Measurements from ENCODE around the gene NDUFB8. TPM values are rescaled to one million over a fixed set of nuclear protein-coding genes. Genes with fewer than 3 reads are reported as not detected.

The NDUFB8 gene
- total RNA-seq, 2 donors from 2014 or later = 195 to 222 TPM

- 13% methylated on average over 4 of the region's 4 CpGs for WGBS
- Histone ChIP-seq H3K27ac (no peak overlapping the region), H3K27me3 (replicated peaks; ENCODE audit: insufficient read depth) (no peaks in the 10 kb centered on the region), H3K9me3 (no peaks in the 10 kb centered on the region), H3K36me3 (no peaks in the 10 kb centered on the region), H3K4me1 (replicated peaks) (peaks cover 3% of the 10 kb centered on the region), H3K4me3 (no peak overlapping the region)
- TF ChIP-seq POLR2AphosphoS5 (IDR thresholded peaks at IDR 0.05) (no peak), POLR2A (IDR thresholded peaks at IDR 0.05) (no peak), CTCF (IDR thresholded peaks at IDR 0.05) (no peak)
- intact Hi-C loops (cut with DNase I) = no loop called here
- no peak for DNase-seq (ENCODE audit: low spot score)
Observed at GRCh38 chr10:100479037-100479436, 50.6 kb downstream of the NDUFB8 start.

- intact Hi-C loops (cut with DNase I) = no loop called here
- Histone ChIP-seq H3K27me3 (replicated peaks; ENCODE audit: insufficient read depth) (no peaks in the 10 kb centered on the region), H3K4me1 (replicated peaks) (peaks cover 3% of the 10 kb centered on the region), H3K36me3 (no peaks in the 10 kb centered on the region), H3K27ac (no peak overlapping the region), H3K4me3 (no peak overlapping the region), H3K9me3 (no peaks in the 10 kb centered on the region)
- TF ChIP-seq POLR2A (IDR thresholded peaks at IDR 0.05) = no peak
- no peak for TF ChIP-seq CTCF (IDR thresholded peaks at IDR 0.05)
- TF ChIP-seq POLR2AphosphoS5 (IDR thresholded peaks at IDR 0.05) = no peak
- DNase-seq (ENCODE audit: low spot score) = no peak
- 33% methylated on average over 5 of the region's 5 CpGs for WGBS
Observed at GRCh38 chr10:100477970-100478369, 51.7 kb downstream of the NDUFB8 start.

Other genes starting within 250 kb of the NDUFB8 start
- 10 to 100 TPM; 21.1 to 33.8 TPM for gene BLOC1S2, start 243.2 kb downstream of the NDUFB8 start, total RNA-seq
- under 1 TPM; 0.09 to 0.34 TPM for gene PKD2L1, start 199.6 kb downstream of the NDUFB8 start, total RNA-seq
- gene SCD, start 182.6 kb downstream of the NDUFB8 start, total RNA-seq = 100 to 1,000 TPM in 1 of 2 donors, 10 to 100 TPM in 1; 95.5 to 179 TPM
- gene WNT8B, start 66.9 kb downstream of the NDUFB8 start, total RNA-seq = 1 to 10 TPM in 1 of 2 donors, under 1 TPM in 1; 0.40 to 1.8 TPM
- gene SEC31B, start 10.0 kb downstream of the NDUFB8 start, total RNA-seq = 10 to 100 TPM; 10.5 to 17.3 TPM
- gene HIF1AN, start 6.1 kb upstream of the NDUFB8 start, total RNA-seq = 10 to 100 TPM; 10.8 to 30.2 TPM
- under 1 TPM in 1 of 2 donors, not detected in 1; 0.91 TPM for gene PAX2, start 215.7 kb upstream of the NDUFB8 start, total RNA-seq

Measured in prostate gland (tissue), 2 donors.